ENCODE data around the gene TPRA1.

Gene TPRA1

GRCh38 chr3:127628426-127628787 is 37.9 kb upstream of the TPRA1 start:
- H3K9me3 ChIP-seq (ENCODE audit: control insufficient read depth, insufficient read depth, low read length): no peaks in the 10 kb centered on the region
- H3K36me3 ChIP-seq (ENCODE audit: control insufficient read depth, insufficient read depth, low read length): no peaks in the 10 kb centered on the region
- H3K4me1 ChIP-seq (ENCODE audit: control insufficient read depth, insufficient read depth, low read length): no peaks in the 10 kb centered on the region
- H3K4me3 ChIP-seq (ENCODE audit: low read depth, low read length): no peak overlapping the region
- peaks cover 35% of the 10 kb centered on the region for H3K27me3 ChIP-seq (ENCODE audit: control insufficient read depth, insufficient read depth, low read length)
- no peak overlapping the region for H3K9ac ChIP-seq (ENCODE audit: low read depth, low read length)

GRCh38 chr3:127625821-127626220 is 35.3 kb upstream of the TPRA1 start:
- Histone ChIP-seq H3K4me1 (ENCODE audit: control insufficient read depth, insufficient read depth, low read length) (no peaks in the 10 kb centered on the region), H3K9me3 (ENCODE audit: control insufficient read depth, insufficient read depth, low read length) (no peaks in the 10 kb centered on the region), H3K4me3 (ENCODE audit: low read depth, low read length) (no peak overlapping the region), H3K9ac (ENCODE audit: low read depth, low read length) (no peak overlapping the region), H3K36me3 (ENCODE audit: control insufficient read depth, insufficient read depth, low read length) (peaks cover 13% of the 10 kb centered on the region), H3K27me3 (ENCODE audit: control insufficient read depth, insufficient read depth, low read length) (peaks cover 32% of the 10 kb centered on the region)

GRCh38 chr3:127624063-127624462 is 33.5 kb upstream of the TPRA1 start:
- Histone ChIP-seq H3K4me1 (ENCODE audit: control insufficient read depth, insufficient read depth, low read length) (no peaks in the 10 kb centered on the region), H3K9me3 (ENCODE audit: control insufficient read depth, insufficient read depth, low read length) (no peaks in the 10 kb centered on the region), H3K4me3 (ENCODE audit: low read depth, low read length) (no peak overlapping the region), H3K27me3 (ENCODE audit: control insufficient read depth, insufficient read depth, low read length) (peaks cover 22% of the 10 kb centered on the region), H3K9ac (ENCODE audit: low read depth, low read length) (no peak overlapping the region), H3K36me3 (ENCODE audit: control insufficient read depth, insufficient read depth, low read length) (peaks cover 19% of the 10 kb centered on the region)

- Histone ChIP-seq H3K4me1 (ENCODE audit: control insufficient read depth, insufficient read depth, low read length) (no peaks in the 10 kb centered on the region), H3K9me3 (ENCODE audit: control insufficient read depth, insufficient read depth, low read length) (no peaks in the 10 kb centered on the region), H3K27me3 (ENCODE audit: control insufficient read depth, insufficient read depth, low read length) (peaks cover 14% of the 10 kb centered on the region), H3K4me3 (ENCODE audit: low read depth, low read length) (no peak overlapping the region), H3K36me3 (ENCODE audit: control insufficient read depth, insufficient read depth, low read length) (peaks cover 30% of the 10 kb centered on the region), H3K9ac (ENCODE audit: low read depth, low read length) (no peak overlapping the region)
Measured at GRCh38 chr3:127622772-127623576, 32.4 kb upstream of the TPRA1 start.

GRCh38 chr3:127622031-127622430 is 31.5 kb upstream of the TPRA1 start:
- Histone ChIP-seq H3K9me3 (ENCODE audit: control insufficient read depth, insufficient read depth, low read length) (no peaks in the 10 kb centered on the region), H3K9ac (ENCODE audit: low read depth, low read length) (no peak overlapping the region), H3K27me3 (ENCODE audit: control insufficient read depth, insufficient read depth, low read length) (peaks cover 4% of the 10 kb centered on the region), H3K4me1 (ENCODE audit: control insufficient read depth, insufficient read depth, low read length) (no peaks in the 10 kb centered on the region), H3K4me3 (ENCODE audit: low read depth, low read length) (no peak overlapping the region), H3K36me3 (ENCODE audit: control insufficient read depth, insufficient read depth, low read length) (peaks cover 40% of the 10 kb centered on the region)

GRCh38 chr3:127620637-127621375 is 30.3 kb upstream of the TPRA1 start:
- Histone ChIP-seq H3K9me3 (ENCODE audit: control insufficient read depth, insufficient read depth, low read length) (no peaks in the 10 kb centered on the region), H3K4me3 (ENCODE audit: low read depth, low read length) (no peak overlapping the region), H3K27me3 (ENCODE audit: control insufficient read depth, insufficient read depth, low read length) (no peaks in the 10 kb centered on the region), H3K36me3 (ENCODE audit: control insufficient read depth, insufficient read depth, low read length) (peaks cover 52% of the 10 kb centered on the region), H3K4me1 (ENCODE audit: control insufficient read depth, insufficient read depth, low read length) (no peaks in the 10 kb centered on the region), H3K9ac (ENCODE audit: low read depth, low read length) (no peak overlapping the region)

- no peaks in the 10 kb centered on the region for H3K27me3 ChIP-seq (ENCODE audit: control insufficient read depth, insufficient read depth, low read length)
- H3K9ac ChIP-seq (ENCODE audit: low read depth, low read length): no peak overlapping the region
- no peak overlapping the region for H3K4me3 ChIP-seq (ENCODE audit: low read depth, low read length)
- no peaks in the 10 kb centered on the region for H3K4me1 ChIP-seq (ENCODE audit: control insufficient read depth, insufficient read depth, low read length)
- H3K9me3 ChIP-seq (ENCODE audit: control insufficient read depth, insufficient read depth, low read length): no peaks in the 10 kb centered on the region
- peaks cover 58% of the 10 kb centered on the region for H3K36me3 ChIP-seq (ENCODE audit: control insufficient read depth, insufficient read depth, low read length)
Measured at GRCh38 chr3:127618891-127619290, 28.4 kb upstream of the TPRA1 start.

GRCh38 chr3:127616836-127617605 is 26.5 kb upstream of the TPRA1 start:
- Histone ChIP-seq H3K9ac (ENCODE audit: low read depth, low read length) (no peak overlapping the region), H3K4me1 (ENCODE audit: control insufficient read depth, insufficient read depth, low read length) (no peaks in the 10 kb centered on the region), H3K4me3 (ENCODE audit: low read depth, low read length) (no peak overlapping the region), H3K27me3 (ENCODE audit: control insufficient read depth, insufficient read depth, low read length) (no peaks in the 10 kb centered on the region), H3K9me3 (ENCODE audit: control insufficient read depth, insufficient read depth, low read length) (no peaks in the 10 kb centered on the region), H3K36me3 (ENCODE audit: control insufficient read depth, insufficient read depth, low read length) (peaks cover 75% of the 10 kb centered on the region)

GRCh38 chr3:127615631-127616305 is 25.2 kb upstream of the TPRA1 start:
- H3K9ac ChIP-seq (ENCODE audit: low read depth, low read length): no peak overlapping the region
- H3K36me3 ChIP-seq (ENCODE audit: control insufficient read depth, insufficient read depth, low read length): peaks cover 71% of the 10 kb centered on the region

GRCh38 chr3:127614928-127615589 is 24.5 kb upstream of the TPRA1 start:
- H3K4me1 ChIP-seq (ENCODE audit: control insufficient read depth, insufficient read depth, low read length): no peaks in the 10 kb centered on the region
- no peaks in the 10 kb centered on the region for H3K27me3 ChIP-seq (ENCODE audit: control insufficient read depth, insufficient read depth, low read length)
- peaks cover 74% of the 10 kb centered on the region for H3K36me3 ChIP-seq (ENCODE audit: control insufficient read depth, insufficient read depth, low read length)
- no peak overlapping the region for H3K9ac ChIP-seq (ENCODE audit: low read depth, low read length)
- no peaks in the 10 kb centered on the region for H3K9me3 ChIP-seq (ENCODE audit: control insufficient read depth, insufficient read depth, low read length)
- no peak overlapping the region for H3K4me3 ChIP-seq (ENCODE audit: low read depth, low read length)

More at GRCh38 chr3:127615631-127616305, 25.2 kb upstream of the TPRA1 start:
- H3K27me3 ChIP-seq (ENCODE audit: control insufficient read depth, insufficient read depth, low read length): no peaks in the 10 kb centered on the region
- H3K9me3 ChIP-seq (ENCODE audit: control insufficient read depth, insufficient read depth, low read length): no peaks in the 10 kb centered on the region
- no peaks in the 10 kb centered on the region for H3K4me1 ChIP-seq (ENCODE audit: control insufficient read depth, insufficient read depth, low read length)
- H3K4me3 ChIP-seq (ENCODE audit: low read depth, low read length): no peak overlapping the region

GRCh38 chr3:127613406-127613805 is 22.9 kb upstream of the TPRA1 start:
- peaks cover 81% of the 10 kb centered on the region for H3K36me3 ChIP-seq (ENCODE audit: control insufficient read depth, insufficient read depth, low read length)
- no peaks in the 10 kb centered on the region for H3K27me3 ChIP-seq (ENCODE audit: control insufficient read depth, insufficient read depth, low read length)
- no peak overlapping the region for H3K4me3 ChIP-seq (ENCODE audit: low read depth, low read length)
- H3K4me1 ChIP-seq (ENCODE audit: control insufficient read depth, insufficient read depth, low read length): no peaks in the 10 kb centered on the region
- no peaks in the 10 kb centered on the region for H3K9me3 ChIP-seq (ENCODE audit: control insufficient read depth, insufficient read depth, low read length)
- H3K9ac ChIP-seq (ENCODE audit: low read depth, low read length): no peak overlapping the region

All from iPS-15b (cell line).